Activated T-helper 17 cell treated with anti-CD3 and anti-CD28 coated beads, Interleukin-2, amount 50 U/mL, for 72 hours (primary cell): ENCODE measurements around the gene MAPK1. TPM values are rescaled to one million over a fixed set of nuclear protein-coding genes. Genes with fewer than 3 reads are reported as not detected.
"Not testable (repeated sequence)": the region's sequence is repeated elsewhere in the genome, so short reads cannot be mapped to it uniquely, and the experiment has no call there.

Source experiments
- ATAC-seq: fragments of 150-1000 bp; cut with Tn5 transposase; replicated peaks from 2 replicates; pipeline ENCODE4 v1.10.0; 2021; ENCODE audit warnings: mild to moderate bottlenecking, moderate library complexity
- H3K27ac Mint-ChIP-seq: one replicate; pipeline ENCODE4 v1.8.0; 2022; ENCODE audit warnings: mixed read lengths
- H3K27me3 Mint-ChIP-seq: one replicate; pipeline ENCODE4 v1.8.0; 2022; ENCODE audit warnings: mixed read lengths
- H3K36me3 Mint-ChIP-seq: one replicate; pipeline ENCODE4 v1.8.0; 2022; ENCODE audit warnings: low read depth, mild to moderate bottlenecking, mixed read lengths
- H3K4me1 Mint-ChIP-seq: one replicate; pipeline ENCODE4 v1.8.0; 2022; ENCODE audit warnings: mixed read lengths
- H3K4me3 Mint-ChIP-seq: one replicate; pipeline ENCODE4 v1.8.0; 2022; ENCODE audit warnings: mild to moderate bottlenecking, mixed read lengths
- H3K9me3 Mint-ChIP-seq: one replicate; pipeline ENCODE4 v1.8.0; 2022; ENCODE audit warnings: mixed read lengths
- total RNA-seq, 2 donors: library from RNA; stranded (reverse); gene quantifications; one replicate each; pipeline ENCODE4 v1.2.3, GENCODE V29; 2022

The MAPK1 gene
- total RNA-seq, 2 donors from 2014 or later: 48.6 to 70.7 TPM

DNA sequence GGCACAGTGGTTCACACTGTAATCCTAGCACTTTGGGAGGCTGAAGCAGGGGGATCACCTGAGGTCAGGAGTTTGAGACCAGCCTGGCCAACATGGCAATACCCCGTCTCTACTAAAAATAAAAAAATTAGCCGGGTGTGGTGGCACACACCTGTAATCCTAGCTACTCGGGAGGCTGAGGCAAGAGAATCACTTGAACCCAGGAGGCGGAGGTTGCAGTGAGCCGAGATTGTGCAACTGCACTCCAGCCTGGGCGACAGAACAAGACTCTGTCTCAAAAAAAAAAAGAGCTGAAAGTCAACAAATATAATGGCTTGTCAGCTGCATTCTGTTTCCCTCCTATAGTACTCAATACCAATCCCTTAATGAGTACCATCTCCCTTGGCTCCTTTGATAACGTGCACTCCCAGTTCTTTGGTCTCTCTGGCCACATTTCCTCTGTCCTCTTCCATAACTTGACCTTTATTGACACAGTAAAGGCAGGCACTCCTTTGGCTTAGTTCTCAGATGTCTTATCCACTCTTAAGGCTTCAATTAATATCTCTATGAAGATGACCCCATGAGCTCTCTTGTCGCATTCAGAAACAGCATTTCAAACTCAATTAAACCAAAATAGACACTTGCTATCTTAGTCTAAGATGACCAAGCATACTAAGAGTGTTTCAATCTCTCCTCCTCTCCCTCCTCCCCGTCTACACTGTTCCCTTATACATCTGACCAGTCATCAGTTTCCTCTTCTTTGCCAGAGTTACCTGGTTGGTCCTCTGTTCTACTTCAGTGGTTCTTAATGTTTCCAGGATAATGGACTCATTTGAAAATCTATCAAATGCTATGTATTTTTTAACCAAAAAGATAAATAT, 4.8 kb downstream of the MAPK1 start:
- ATAC-seq: no peak
- Mint-ChIP-seq H3K9me3 (no peaks in the 10 kb centered on the region), H3K4me3 (peak overlapping the region; percentile 14), H3K27me3 (no peaks in the 10 kb centered on the region), H3K27ac (no peak overlapping the region), H3K4me1 (peaks cover 55% of the 10 kb centered on the region), H3K36me3 (peaks cover 18% of the 10 kb centered on the region)

- H3K4me3 Mint-ChIP-seq: peak overlapping the region; percentile 0
- no peaks in the 10 kb centered on the region for H3K27me3 Mint-ChIP-seq
- peaks cover 18% of the 10 kb centered on the region for H3K36me3 Mint-ChIP-seq
- peak; percentile 25 for ATAC-seq
- peaks cover 61% of the 10 kb centered on the region for H3K4me1 Mint-ChIP-seq
- no peak overlapping the region for H3K27ac Mint-ChIP-seq
- no peaks in the 10 kb centered on the region for H3K9me3 Mint-ChIP-seq
Observed at GRCh38 chr22:21861851-21862250, 5.6 kb downstream of the MAPK1 start.

DNA sequence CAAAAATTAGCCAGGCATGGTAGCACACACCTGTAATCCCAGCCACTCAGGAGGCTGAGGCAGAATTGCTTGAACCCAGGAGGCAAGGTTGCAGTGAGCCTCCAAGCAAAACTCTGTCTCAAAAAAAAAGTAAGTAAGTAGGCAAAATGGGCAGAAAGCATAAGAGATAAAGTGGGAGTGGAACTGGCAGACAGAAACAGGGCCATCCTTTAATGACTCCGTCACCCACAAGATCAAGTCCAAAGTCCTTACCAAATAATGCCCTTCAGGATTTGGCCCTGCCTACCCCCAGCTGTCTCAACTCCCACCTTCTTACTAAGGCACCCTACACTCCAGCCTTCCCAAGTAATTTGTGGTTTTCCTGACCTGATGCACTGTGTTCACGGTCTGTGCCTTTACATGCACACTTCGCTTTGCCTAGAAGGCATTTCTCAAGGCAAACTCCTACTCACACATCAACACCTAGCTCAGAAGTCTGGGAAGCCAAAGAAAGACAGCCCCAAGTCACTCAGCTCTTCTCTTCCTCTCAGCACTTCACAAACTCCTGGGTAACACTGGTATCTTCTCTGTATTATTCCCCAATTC, 6.1 kb downstream of the MAPK1 start:
- H3K27ac Mint-ChIP-seq: no peak overlapping the region
- peak overlapping the region; percentile 0 for H3K4me3 Mint-ChIP-seq
- peaks cover 61% of the 10 kb centered on the region for H3K4me1 Mint-ChIP-seq
- no peaks in the 10 kb centered on the region for H3K9me3 Mint-ChIP-seq
- H3K27me3 Mint-ChIP-seq: no peaks in the 10 kb centered on the region
- peaks cover 13% of the 10 kb centered on the region for H3K36me3 Mint-ChIP-seq
- no peak for ATAC-seq

DNA sequence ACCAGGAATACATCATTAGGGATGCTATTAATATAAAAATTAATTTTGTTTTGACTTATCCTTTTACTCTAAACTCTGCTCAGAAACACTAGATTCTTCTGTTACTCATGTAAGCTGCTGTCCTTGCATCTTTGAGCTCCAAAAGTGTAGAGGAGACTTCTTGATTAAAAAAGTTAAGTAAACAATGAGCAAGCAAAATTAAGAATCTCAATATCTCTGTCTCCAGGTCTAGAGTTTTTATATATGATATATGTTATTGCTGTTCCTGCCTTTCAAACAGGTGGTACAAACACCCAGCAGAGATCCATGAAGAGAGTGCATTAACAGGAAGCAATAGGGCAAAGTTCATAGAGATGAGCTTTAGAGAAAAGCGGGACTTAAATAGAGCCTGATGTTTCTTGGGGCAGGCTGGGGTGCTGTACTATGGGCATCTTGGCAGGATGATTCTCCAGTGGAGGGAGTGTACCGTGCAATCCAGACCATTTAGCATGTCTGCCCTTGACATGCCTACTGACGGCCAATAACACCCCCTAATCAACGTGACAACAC, 6.9 kb downstream of the MAPK1 start:
- peaks cover 12% of the 10 kb centered on the region for H3K36me3 Mint-ChIP-seq
- no peaks in the 10 kb centered on the region for H3K27me3 Mint-ChIP-seq
- H3K4me1 Mint-ChIP-seq: peaks cover 61% of the 10 kb centered on the region
- H3K9me3 Mint-ChIP-seq: no peaks in the 10 kb centered on the region
- H3K27ac Mint-ChIP-seq: no peak overlapping the region
- no peak for ATAC-seq
- no peak overlapping the region for H3K4me3 Mint-ChIP-seq

- H3K9me3 Mint-ChIP-seq: no peaks in the 10 kb centered on the region
- H3K4me1 Mint-ChIP-seq: peaks cover 49% of the 10 kb centered on the region
- peak; percentile 38 for ATAC-seq
- H3K36me3 Mint-ChIP-seq: peaks cover under 1% of the 10 kb centered on the region
- H3K27ac Mint-ChIP-seq: peak overlapping the region; percentile 36
- H3K27me3 Mint-ChIP-seq: no peaks in the 10 kb centered on the region
- peak overlapping the region; percentile 27 for H3K4me3 Mint-ChIP-seq
Observed at GRCh38 chr22:21858025-21858764, 9.2 kb downstream of the MAPK1 start.

DNA sequence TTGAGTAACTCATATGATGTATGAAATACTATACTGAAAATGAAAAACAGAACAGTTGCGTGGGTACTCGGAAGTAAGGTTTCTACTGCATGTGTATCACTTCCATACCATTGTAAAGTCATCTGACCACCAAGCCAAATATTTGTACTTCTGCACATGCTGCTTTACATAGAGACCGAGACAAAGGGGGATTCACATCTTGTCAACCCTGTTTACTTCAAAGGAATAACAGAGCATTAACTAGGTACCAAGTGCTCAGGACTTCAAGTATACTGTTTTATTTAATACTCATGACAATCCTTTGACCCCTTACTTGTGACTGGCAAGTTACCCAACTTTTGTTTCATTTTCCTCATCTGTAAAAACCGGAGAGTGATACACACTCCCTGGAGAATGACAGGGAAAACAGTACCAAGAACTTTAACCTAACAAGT, 9.9 kb downstream of the MAPK1 start:
- no peaks in the 10 kb centered on the region for H3K27me3 Mint-ChIP-seq
- ATAC-seq: peak; percentile 89
- no peaks in the 10 kb centered on the region for H3K9me3 Mint-ChIP-seq
- H3K27ac Mint-ChIP-seq: peak overlapping the region; percentile 36
- peak overlapping the region; percentile 27 for H3K4me3 Mint-ChIP-seq
- H3K4me1 Mint-ChIP-seq: peaks cover 44% of the 10 kb centered on the region
- H3K36me3 Mint-ChIP-seq: peaks cover 7% of the 10 kb centered on the region

- Mint-ChIP-seq H3K36me3 (peaks cover 13% of the 10 kb centered on the region), H3K27me3 (no peaks in the 10 kb centered on the region), H3K9me3 (no peaks in the 10 kb centered on the region), H3K4me1 (peaks cover 41% of the 10 kb centered on the region), H3K4me3 (peak overlapping the region; percentile 27), H3K27ac (no peak overlapping the region)
- no peak for ATAC-seq
Observed at GRCh38 chr22:21856868-21857267, 10.6 kb downstream of the MAPK1 start.

GRCh38 chr22:21856197-21856596, 11.2 kb downstream of the MAPK1 start:
- Mint-ChIP-seq H3K27me3 (no peaks in the 10 kb centered on the region), H3K4me1 (peaks cover 35% of the 10 kb centered on the region), H3K27ac (no peak overlapping the region), H3K4me3 (no peak overlapping the region), H3K9me3 (no peaks in the 10 kb centered on the region), H3K36me3 (peaks cover 16% of the 10 kb centered on the region)
- ATAC-seq: no peak

DNA sequence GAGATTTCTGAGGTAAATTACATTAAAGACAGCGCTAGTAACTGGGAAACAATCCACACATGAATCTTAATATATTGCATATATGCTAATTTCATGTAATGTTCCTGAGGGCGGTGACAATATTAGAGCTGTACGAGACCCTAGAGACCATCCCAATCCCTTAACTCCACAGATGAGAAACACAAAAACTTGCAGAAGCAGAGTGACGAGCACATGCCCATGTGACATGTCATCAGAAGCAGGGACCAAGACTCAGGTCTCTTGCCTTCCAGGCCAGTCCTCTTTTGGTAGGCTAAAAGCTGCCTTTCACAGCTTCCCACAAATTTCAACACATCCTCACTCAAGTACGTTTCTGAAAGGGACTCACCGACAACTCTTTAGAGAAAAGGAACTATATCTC, 11.8 kb downstream of the MAPK1 start:
- H3K27me3 Mint-ChIP-seq: no peaks in the 10 kb centered on the region
- H3K4me1 Mint-ChIP-seq: peaks cover 35% of the 10 kb centered on the region

DNA sequence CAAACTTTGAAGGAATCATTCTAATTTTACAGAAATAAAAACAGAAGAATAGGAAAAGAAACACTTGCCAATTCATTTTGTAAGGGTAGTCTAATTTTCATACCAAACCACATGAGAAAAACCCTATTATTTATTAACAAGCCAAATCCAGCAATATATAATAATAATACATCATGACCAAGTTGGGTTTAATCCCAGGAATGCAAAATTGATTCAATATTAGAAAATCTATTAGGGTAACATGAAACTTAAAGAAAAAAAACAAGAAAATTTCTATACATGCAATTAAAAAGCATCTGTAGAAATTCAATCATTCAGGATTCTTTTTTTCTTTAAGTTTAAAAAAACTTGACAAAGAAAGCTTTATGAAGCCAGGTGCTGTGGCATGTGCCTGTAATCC, 16.8 kb downstream of the MAPK1 start:
- Mint-ChIP-seq H3K36me3 (peaks cover 16% of the 10 kb centered on the region), H3K4me1 (peaks cover 27% of the 10 kb centered on the region), H3K27ac (no peak overlapping the region), H3K27me3 (no peaks in the 10 kb centered on the region), H3K9me3 (no peaks in the 10 kb centered on the region), H3K4me3 (no peak overlapping the region)
- no peak for ATAC-seq

More for the DNA sequence above, 11.8 kb downstream of the MAPK1 start:
- ATAC-seq: no peak
- H3K36me3 Mint-ChIP-seq: peaks cover 16% of the 10 kb centered on the region
- no peak overlapping the region for H3K4me3 Mint-ChIP-seq
- H3K9me3 Mint-ChIP-seq: no peaks in the 10 kb centered on the region
- H3K27ac Mint-ChIP-seq: no peak overlapping the region

GRCh38 chr22:21849489-21849888, 18.0 kb downstream of the MAPK1 start:
- H3K36me3 Mint-ChIP-seq: peaks cover 16% of the 10 kb centered on the region
- H3K4me1 Mint-ChIP-seq: peaks cover 32% of the 10 kb centered on the region
- no peak overlapping the region for H3K27ac Mint-ChIP-seq
- no peaks in the 10 kb centered on the region for H3K9me3 Mint-ChIP-seq
- no peaks in the 10 kb centered on the region for H3K27me3 Mint-ChIP-seq
- H3K4me3 Mint-ChIP-seq: no peak overlapping the region
- no peak for ATAC-seq

DNA sequence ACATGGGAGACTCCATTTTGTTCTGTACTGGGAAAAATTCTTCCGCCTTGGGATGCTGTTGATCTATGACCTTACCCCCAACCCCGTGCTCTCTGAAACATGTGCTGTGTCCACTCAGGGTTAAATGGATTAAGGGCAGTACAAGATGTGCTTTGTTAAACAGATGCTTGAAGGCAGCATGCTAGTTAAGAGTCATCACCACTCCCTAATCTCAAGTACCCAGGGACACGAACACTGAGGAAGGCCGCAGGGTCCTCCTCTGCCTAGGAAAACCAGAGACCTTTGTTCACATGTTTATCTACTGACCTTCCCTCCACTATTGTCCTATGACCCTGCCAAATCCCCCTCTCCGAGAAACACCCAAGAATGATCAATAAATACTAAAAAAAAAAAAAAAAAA, 19.4 kb downstream of the MAPK1 start:
- Mint-ChIP-seq H3K4me1 (peaks cover 30% of the 10 kb centered on the region), H3K36me3 (peaks cover 14% of the 10 kb centered on the region)
- not testable (repeated sequence) for H3K4me3 Mint-ChIP-seq, ATAC-seq, H3K27ac Mint-ChIP-seq, H3K9me3 Mint-ChIP-seq, H3K27me3 Mint-ChIP-seq

- Mint-ChIP-seq H3K4me3 (no peak overlapping the region), H3K4me1 (peaks cover 30% of the 10 kb centered on the region), H3K9me3 (no peaks in the 10 kb centered on the region), H3K27ac (peak overlapping the region; percentile 4), H3K27me3 (no peaks in the 10 kb centered on the region), H3K36me3 (no peaks in the 10 kb centered on the region)
- ATAC-seq: no peak
Observed at GRCh38 chr22:21845558-21846453, 21.6 kb downstream of the MAPK1 start.

DNA sequence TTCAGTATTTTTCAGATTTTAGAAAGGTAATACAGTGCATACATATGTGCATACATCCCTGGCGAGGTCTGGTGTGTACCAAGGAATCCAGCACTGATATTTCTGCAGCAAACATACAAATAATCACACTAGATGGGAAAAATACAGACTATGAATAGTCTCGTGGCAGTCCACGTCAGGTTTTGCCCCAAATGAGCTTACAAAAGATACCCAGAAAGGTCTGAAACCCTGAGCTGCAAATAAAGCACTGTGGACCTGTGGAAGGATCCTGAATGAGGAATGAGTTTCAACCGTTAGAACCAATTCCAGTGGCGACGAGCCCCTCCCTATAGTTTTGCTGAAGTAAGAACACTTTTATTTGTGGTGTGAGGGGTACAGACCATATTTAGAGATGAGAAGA, 24.5 kb downstream of the MAPK1 start:
- ATAC-seq: no peak
- Mint-ChIP-seq H3K27me3 (no peaks in the 10 kb centered on the region), H3K4me1 (peaks cover 36% of the 10 kb centered on the region), H3K27ac (no peak overlapping the region), H3K9me3 (no peaks in the 10 kb centered on the region), H3K36me3 (no peaks in the 10 kb centered on the region), H3K4me3 (no peak overlapping the region)
